Mesothelial cell of epicardium (in vitro differentiated cells): ENCODE results near the gene ZNF286A. TPM values are rescaled to one million over a fixed set of nuclear protein-coding genes. Genes with fewer than 3 reads are reported as not detected.
"Not testable (repeated sequence)": the region's sequence is repeated elsewhere in the genome, so short reads cannot be mapped to it uniquely, and the experiment has no call there.

Source experiments
- DNase-seq, 2 experiments: peaks; one replicate each; pipeline ENCODE4 v3.0.0; 2021; ENCODE audit warnings: low spot score in 2 of 2; ENCODE audit not compliant: unreplicated experiment in 2 of 2
- H3K27ac Mint-ChIP-seq: 2 replicates; pipeline ENCODE4 v1.8.0; 2021; ENCODE audit warnings: mixed read lengths
- H3K27me3 Mint-ChIP-seq: 2 replicates; pipeline ENCODE4 v1.8.0; 2021; ENCODE audit warnings: low read depth, mixed read lengths
- H3K36me3 Mint-ChIP-seq: 2 replicates; pipeline ENCODE4 v1.8.0; 2021; ENCODE audit warnings: mixed read lengths
- H3K4me1 Mint-ChIP-seq: 2 replicates; pipeline ENCODE4 v1.8.0; 2021; ENCODE audit warnings: mixed read lengths
- H3K4me3 Mint-ChIP-seq: 2 replicates; pipeline ENCODE4 v1.8.0; 2021; ENCODE audit warnings: mild to moderate bottlenecking, moderate library complexity, mixed read lengths
- H3K9me3 Mint-ChIP-seq: 2 replicates; pipeline ENCODE4 v1.8.0; 2021; ENCODE audit warnings: mixed read lengths
- total RNA-seq: library from RNA; stranded (reverse); gene quantifications from 3 replicates; pipeline ENCODE4 v1.2.1, GENCODE V29; 2021

ZNF286A gene
- total RNA-seq, 1 donor from 2014 or later: 89.6 TPM

- H3K27me3 Mint-ChIP-seq, H3K4me1 Mint-ChIP-seq, H3K9me3 Mint-ChIP-seq, DNase-seq: not testable (repeated sequence)
- Mint-ChIP-seq H3K27ac (peak overlapping the region; percentile 88), H3K4me3 (peak overlapping the region; percentile 81), H3K36me3 (peaks cover 19% of the 10 kb centered on the region)
These were observed 585 bp upstream of the ZNF286A start for GRCh38 chr17:15698967-15699366.

GRCh38 chr17:15699937-15700336 is 385 bp downstream of the ZNF286A start:
- H3K9me3 Mint-ChIP-seq, H3K4me1 Mint-ChIP-seq, H3K27me3 Mint-ChIP-seq, DNase-seq: not testable (repeated sequence)
- peak overlapping the region; percentile 88 for H3K27ac Mint-ChIP-seq
- H3K4me3 Mint-ChIP-seq: peak overlapping the region; percentile 81
- peaks cover 24% of the 10 kb centered on the region for H3K36me3 Mint-ChIP-seq

DNA sequence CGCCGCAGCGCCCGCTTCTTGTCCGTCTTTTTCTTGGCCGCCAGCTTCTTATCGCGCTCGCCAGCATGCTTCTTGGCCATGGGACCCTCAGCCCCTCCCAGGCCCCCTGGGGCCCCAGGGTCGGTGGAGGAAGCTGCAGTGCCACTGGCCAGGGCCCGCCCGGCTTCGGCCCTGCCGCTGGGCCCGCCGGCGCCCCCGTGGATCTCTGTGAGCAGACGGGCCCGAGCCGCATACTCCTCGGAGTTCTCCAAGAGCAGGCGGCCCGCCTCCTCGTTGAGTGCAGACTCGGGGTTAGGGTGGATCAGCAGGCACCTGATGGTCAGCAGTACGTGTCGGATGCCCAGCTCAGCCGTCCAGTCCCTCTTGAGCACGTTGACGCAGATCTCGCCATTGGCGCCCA is 4.7 kb downstream of the ZNF286A start:
- H3K27me3 Mint-ChIP-seq: not testable (repeated sequence)

DNA sequence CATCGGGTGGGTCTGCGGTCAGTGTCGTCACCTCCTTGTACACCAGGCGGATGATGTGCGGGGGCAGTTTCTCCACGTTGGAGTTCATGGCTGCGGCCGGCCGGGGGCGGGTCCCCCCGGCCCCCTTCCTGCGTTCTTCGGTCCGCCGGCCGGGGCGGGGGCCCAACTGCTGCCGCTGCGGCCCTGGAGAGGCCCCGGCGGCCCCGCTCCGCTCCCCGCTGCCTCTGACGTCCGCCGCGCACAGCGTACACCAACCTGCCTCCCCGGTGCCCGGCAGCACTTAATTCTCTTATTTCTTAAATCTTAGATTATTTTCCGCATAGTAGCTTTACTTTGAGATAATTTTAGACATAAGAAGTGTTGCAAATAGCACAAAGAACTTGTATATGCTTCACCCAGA is 5.3 kb downstream of the ZNF286A start:
- not testable (repeated sequence) for H3K4me3 Mint-ChIP-seq, H3K27ac Mint-ChIP-seq, H3K4me1 Mint-ChIP-seq, DNase-seq, H3K27me3 Mint-ChIP-seq
- H3K9me3 Mint-ChIP-seq: peaks cover 34% of the 10 kb centered on the region
- H3K36me3 Mint-ChIP-seq: peaks cover 62% of the 10 kb centered on the region

More for the DNA sequence above, 4.7 kb downstream of the ZNF286A start:
- peaks cover 28% of the 10 kb centered on the region for H3K9me3 Mint-ChIP-seq
- not testable (repeated sequence) for H3K27ac Mint-ChIP-seq, H3K4me1 Mint-ChIP-seq, H3K4me3 Mint-ChIP-seq, DNase-seq
- H3K36me3 Mint-ChIP-seq: peaks cover 58% of the 10 kb centered on the region

- not testable (repeated sequence) for DNase-seq, H3K4me3 Mint-ChIP-seq, H3K4me1 Mint-ChIP-seq, H3K27ac Mint-ChIP-seq, H3K27me3 Mint-ChIP-seq
- Mint-ChIP-seq H3K36me3 (peaks cover 63% of the 10 kb centered on the region), H3K9me3 (peaks cover 36% of the 10 kb centered on the region)
These were observed 9.3 kb downstream of the ZNF286A start for GRCh38 chr17:15708879-15709278.

DNA sequence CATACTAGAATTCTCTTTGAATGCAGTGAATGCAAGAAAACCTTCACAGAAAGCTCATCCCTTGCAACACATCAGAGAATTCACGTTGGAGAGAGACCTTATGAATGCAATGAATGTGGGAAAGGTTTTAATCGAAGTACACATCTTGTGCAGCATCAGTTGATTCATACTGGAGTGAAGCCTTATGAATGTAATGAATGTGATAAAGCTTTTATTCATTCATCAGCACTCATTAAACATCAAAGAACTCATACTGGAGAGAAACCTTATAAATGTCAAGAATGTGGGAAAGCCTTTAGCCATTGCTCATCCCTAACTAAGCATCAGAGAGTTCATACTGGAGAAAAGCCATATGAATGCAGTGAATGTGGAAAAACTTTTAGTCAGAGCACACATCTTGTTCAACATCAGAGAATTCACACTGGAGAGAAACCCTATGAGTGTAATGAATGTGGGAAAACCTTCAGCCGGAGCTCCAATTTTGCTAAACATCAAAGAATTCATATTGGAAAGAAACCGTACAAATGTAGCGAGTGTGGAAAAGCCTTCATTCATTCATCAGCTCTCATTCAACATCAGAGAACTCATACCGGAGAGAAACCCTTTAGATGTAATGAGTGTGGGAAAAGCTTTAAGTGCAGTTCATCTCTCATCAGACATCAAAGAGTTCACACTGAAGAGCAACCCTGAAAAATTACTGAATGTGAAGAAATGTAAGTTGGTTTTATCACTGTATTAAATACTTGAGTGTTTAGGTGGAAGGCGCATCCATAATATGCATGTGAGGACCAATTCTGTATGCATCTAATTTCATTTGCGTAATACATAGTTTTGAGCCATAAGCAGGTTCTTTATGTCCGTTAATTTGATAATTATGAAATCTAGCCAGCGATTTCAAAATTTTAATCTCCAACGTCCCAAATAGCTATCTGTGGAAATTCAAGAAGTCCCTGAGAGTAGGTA is 17.3 kb downstream of the ZNF286A start:
- peaks cover 59% of the 10 kb centered on the region for H3K36me3 Mint-ChIP-seq
- peaks cover 30% of the 10 kb centered on the region for H3K9me3 Mint-ChIP-seq
- H3K4me3 Mint-ChIP-seq, H3K27ac Mint-ChIP-seq, H3K27me3 Mint-ChIP-seq, H3K4me1 Mint-ChIP-seq, DNase-seq: not testable (repeated sequence)

GRCh38 chr17:15730535-15730934 is 31.0 kb downstream of the ZNF286A start:
- not testable (repeated sequence) for H3K36me3 Mint-ChIP-seq, H3K9me3 Mint-ChIP-seq

DNA sequence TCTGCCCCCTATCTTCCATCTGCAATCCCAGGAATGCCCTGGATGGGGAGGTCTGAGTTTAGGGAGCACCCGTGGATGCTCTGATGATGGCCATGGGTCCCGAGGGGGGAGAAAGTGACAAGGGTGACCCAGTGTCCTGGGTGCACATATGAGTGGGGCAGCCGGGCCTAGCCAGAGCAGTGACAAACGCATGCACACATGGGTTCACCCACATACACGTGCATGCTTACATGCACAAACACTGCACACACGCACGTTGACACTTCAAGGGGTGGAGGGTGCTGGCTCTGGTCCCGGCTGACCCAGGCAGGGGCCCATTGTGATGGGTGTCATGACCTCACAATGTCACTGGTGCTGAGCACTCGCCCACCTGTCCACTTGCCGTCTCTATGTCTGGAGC is 32.3 kb downstream of the ZNF286A start, which contains the start of gene TBC1D26:
TSS of gene TBC1D26 (plus strand) at position 384 of the 400 bp plus-strand sequence. CDS start 3,066 bp downstream, outside the sequence.
- DNase-seq, H3K27me3 Mint-ChIP-seq, H3K27ac Mint-ChIP-seq, H3K9me3 Mint-ChIP-seq, H3K4me1 Mint-ChIP-seq, H3K4me3 Mint-ChIP-seq, H3K36me3 Mint-ChIP-seq: not testable (repeated sequence)

More at GRCh38 chr17:15730535-15730934, 31.0 kb downstream of the ZNF286A start:
- not testable (repeated sequence) for H3K4me3 Mint-ChIP-seq, H3K4me1 Mint-ChIP-seq, H3K27ac Mint-ChIP-seq, DNase-seq, H3K27me3 Mint-ChIP-seq

DNA sequence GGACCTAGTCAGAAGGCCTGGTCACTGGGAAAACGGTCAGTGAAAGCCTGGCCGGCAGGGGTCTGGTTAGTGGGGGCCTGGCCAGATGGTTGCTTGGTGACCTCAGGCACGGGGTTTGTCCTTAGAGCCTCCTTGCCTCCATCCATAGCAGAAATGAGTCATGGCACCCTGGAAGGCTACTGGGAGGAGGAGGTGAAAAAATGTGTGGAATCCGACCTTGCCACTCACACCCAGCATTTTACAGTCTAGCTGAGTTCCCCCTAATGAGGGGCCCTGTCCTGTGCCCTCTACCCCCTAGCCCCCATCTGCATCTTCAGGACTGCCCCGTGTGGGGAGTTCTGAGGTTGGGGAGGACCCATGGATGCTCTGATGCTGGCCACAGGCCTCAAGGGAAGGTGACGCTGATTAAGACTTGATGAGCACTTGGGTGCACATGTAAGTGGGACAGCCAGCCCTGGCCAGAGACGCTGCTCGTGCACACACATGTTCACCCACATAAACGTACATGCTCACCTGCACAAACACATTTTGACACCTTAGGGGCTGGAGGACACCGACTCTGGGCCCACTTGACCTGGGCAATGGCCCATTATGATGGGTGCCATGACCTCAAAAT is 33.7 kb downstream of the ZNF286A start:
- not testable (repeated sequence) for H3K4me3 Mint-ChIP-seq, H3K27me3 Mint-ChIP-seq, H3K36me3 Mint-ChIP-seq, H3K9me3 Mint-ChIP-seq, H3K27ac Mint-ChIP-seq, H3K4me1 Mint-ChIP-seq, DNase-seq

DNA sequence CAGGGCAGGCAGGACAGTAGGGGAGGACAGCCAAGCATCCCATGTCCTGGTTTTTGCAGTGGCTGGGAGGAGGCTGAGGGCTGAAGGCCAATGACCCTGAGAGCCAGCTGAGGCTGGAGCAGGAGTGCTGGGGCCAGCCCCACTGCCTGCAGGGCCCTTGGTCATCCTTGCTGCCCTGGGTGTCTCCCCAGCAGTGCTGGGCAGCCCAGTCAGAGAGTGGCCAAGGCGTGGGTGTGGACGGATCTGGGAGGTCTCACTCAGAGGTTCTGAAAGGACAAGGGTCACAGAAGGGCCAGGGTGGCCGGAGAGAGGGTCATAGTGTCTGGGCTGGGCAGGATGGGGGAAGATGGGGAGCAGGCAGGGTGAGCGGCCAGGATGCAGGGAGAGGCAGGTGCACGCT is 37.0 kb downstream of the ZNF286A start:
- H3K27me3 Mint-ChIP-seq, H3K36me3 Mint-ChIP-seq, H3K27ac Mint-ChIP-seq, H3K4me1 Mint-ChIP-seq, H3K4me3 Mint-ChIP-seq, DNase-seq, H3K9me3 Mint-ChIP-seq: not testable (repeated sequence)
